Testis (tissue), 2 donors: ENCODE data around the gene ADAM21.

Experiments
- CTCF ChIP-seq, 3 experiments: fragments of 450-650 bp in 2 of 3; fragments of 200-600 bp in 1 of 3; sonication (generic) in 1 of 3; IDR thresholded peaks; one replicate each; pipeline ENCODE4 v1.5.1; 2016 to 2019; ENCODE audit warnings: antibody characterized with exemption in 3 of 3, mild to moderate bottlenecking in 2 of 3, moderate library complexity in 1 of 3
- POLR2A ChIP-seq: fragments of 450-650 bp; IDR thresholded peaks from one replicate; pipeline ENCODE4 v1.6.1; 2017; ENCODE audit warnings: antibody characterized with exemption, mild to moderate bottlenecking, moderate library complexity

DNA sequence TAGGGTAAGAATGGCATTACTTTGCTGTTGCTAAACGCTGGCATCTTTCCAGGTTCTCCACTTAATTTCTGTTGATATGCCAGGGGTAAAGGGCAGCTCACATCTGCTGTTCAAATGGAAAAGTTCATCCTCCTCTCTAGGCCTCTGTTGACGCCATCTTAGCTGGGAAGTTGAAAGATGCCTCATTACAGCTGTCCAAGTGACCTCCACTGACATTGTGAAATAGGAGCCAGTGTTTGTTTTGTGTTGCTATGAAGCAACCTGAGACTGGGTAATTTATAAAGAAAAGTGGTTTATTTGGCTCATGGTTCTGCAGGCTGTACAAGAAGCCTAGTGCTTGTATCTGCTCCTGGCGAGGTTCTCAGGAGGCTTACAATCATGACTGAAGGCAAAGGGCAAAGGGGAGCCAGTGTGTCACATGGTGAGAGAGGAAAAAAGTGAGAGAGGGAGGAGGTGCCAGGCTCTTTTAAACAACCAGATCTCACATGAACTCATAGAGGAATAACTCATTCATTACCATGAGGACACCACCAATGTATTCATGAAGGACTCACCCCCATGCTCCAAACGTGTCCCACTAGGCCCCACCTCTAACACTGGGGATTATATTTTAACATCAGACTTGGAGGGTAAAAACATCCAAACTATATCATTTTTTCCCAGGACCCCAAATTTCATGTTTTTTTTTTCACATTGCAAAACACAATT is 3.2 kb upstream of the ADAM21 start:
- no peak for TF ChIP-seq POLR2A
- no peak for TF ChIP-seq CTCF (IDR thresholded peaks at IDR 0.05)
